Fibroblast of skin of right quadriceps (primary cell): Measurements from ENCODE around the gene RPS6KA4.

Source experiments
- DNase-seq: peaks from one replicate; pipeline ENCODE4 v3.0.0-alpha.2; 2013

RPS6KA4 gene

DNA sequence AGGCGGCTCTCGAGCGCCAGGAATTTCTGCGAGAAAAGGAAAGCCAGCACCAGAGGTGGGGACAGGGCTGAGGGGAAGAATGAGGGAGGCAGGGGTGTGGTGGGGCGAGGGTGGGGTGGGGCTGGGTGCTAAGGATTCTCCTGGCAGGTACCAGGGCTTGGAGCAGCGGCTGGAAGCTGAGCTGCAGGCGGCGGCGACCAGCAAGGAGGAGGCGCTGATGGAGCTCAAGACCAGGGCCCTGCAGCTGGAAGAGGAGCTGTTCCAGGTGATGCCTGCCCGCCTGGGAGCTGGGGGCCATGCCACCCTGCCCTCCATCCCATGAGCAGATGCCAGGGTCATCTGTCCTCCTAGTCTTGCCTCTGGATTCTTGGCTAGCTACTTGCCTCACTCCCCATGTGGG is 9.6 kb upstream of the RPS6KA4 start:
- DNase-seq = no peak

- no peak for DNase-seq
These were observed 7.8 kb upstream of the RPS6KA4 start for GRCh38 chr11:64351136-64351631.

DNA sequence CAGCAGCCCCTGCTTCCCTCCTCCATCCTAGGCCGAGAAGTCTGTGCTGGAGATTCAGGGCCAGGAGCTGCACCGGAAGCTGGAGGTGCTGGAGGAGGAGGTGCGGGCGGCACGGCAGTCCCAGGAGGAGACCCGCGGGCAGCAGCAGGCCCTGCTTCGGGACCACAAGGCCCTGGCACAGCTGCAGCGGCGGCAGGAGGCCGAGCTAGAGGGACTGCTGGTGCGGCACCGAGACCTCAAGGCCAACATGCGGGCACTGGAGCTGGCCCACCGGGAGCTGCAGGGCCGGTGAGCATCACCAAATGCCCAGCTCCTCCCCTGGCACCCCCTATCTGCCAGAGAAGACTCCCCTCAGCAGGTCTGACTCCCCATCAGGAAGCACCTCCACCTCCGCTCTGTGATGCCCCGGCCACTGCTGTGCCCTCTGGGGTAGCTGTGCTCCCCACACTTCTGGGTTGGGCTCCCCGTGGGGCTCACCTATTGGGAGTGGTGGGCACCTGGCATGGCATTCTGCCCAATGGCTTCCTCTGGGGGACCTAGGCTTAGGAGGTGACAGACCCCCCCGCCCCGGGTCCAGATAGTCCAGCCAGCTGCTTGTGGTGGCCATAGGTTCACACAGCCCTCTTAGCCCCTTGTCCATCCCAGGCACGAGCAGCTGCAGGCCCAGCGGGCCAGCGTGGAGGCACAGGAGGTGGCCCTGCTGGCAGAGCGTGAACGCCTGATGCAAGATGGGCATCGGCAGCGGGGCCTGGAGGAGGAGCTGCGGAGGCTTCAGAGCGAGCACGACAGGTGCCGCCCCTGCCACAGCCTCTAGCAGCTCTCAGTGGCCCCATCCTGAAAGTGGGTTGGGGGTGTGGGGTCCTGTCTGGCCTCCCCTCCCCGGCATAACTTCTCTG is 6.6 kb upstream of the RPS6KA4 start:
- no peak for DNase-seq

DNA sequence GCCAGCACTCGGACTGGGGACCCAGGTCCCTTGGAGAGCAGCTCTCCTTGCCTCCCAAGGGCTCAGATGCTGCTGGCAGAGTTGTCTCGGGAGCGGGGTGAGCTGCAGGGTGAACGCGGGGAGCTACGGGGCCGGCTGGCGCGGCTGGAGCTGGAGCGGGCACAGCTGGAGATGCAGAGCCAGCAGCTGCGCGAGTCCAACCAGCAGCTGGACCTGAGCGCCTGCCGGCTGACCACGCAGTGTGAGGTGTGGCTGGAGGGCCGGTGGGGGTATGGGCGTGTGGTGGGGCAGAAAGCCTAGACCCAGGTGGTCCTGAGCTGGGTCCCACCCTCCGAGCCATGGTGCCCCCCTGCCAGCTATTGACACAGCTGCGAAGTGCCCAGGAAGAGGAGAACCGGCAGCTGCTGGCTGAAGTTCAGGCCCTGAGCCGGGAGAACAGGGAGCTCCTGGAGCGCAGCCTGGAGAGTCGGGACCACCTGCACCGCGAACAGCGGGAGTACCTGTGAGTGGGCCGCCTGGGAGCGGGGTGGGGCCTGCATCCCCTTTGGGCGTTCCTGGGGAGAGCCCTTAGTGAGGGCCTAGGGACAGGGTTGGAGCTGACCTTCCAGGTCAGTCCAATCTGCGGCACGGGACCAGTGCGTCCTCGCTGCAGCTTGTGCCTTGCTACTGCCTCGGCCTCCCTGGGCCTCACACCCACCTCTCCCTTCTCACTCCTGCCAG is 5.8 kb upstream of the RPS6KA4 start:
- no peak for DNase-seq

GRCh38 chr11:64353715-64354506 is 5.1 kb upstream of the RPS6KA4 start:
- no peak for DNase-seq

DNA sequence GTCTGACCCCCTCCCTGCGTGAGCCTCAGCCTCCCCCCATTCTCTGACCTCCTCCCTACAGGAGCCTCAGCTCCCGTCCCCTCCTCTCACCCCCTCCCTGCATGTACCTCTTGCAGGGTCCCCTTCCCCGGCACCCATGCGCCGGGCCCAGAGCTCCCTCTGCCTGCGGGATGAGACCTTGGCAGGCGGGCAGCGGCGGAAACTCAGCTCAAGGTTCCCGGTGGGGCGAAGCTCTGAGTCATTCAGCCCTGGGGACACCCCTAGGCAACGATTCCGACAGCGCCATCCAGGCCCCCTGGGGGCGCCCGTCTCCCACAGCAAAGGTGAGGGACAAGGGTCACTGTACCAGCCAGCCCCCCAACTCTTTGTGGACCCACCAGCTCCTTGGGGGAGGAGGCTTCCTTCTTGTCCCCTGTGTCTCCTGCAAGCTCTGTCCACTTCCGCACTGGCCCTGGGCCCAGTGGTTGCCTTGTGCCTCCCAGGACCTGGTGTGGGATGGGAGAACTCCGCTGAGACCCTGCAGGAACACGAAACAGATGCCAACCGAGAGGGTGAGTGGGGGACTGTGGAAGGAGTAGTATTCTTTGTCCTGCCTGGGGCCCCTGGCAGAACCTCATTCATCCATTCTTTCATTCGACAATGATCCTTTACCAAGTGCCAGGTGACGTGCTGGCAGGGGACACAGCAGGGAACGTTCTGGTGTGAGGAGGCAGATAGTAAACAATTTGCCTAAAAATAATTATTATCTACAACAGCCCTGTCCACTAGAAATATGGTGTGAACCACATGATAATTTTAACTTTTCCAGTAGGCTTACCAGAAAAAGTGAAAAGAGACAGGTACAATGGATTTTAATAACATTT is 3.7 kb upstream of the RPS6KA4 start:
- peak; percentile 83 for DNase-seq

GRCh38 chr11:64356498-64357411 is 2.2 kb upstream of the RPS6KA4 start:
- peak; percentile 43 for DNase-seq

DNA sequence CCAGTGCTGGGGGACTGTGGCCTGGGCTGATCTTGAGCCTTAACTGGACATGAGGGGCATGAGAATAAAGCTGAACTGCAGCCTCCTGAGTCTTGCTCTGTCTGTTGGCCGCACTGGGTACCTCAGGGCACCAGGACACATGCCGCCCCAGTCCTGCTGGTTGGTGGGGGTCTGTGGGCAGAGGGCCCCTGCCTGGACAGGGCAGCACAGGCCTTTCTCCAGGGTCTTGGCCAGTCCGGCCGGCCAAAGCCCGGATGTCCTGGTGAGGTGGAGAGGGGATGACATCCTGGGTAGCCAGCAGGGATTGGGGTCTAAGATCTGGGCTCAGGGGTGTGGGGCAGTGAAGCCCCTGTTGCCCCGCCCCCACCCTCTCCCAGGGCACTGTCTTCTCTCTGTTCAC is 1.5 kb upstream of the RPS6KA4 start:
- DNase-seq = no peak

DNA sequence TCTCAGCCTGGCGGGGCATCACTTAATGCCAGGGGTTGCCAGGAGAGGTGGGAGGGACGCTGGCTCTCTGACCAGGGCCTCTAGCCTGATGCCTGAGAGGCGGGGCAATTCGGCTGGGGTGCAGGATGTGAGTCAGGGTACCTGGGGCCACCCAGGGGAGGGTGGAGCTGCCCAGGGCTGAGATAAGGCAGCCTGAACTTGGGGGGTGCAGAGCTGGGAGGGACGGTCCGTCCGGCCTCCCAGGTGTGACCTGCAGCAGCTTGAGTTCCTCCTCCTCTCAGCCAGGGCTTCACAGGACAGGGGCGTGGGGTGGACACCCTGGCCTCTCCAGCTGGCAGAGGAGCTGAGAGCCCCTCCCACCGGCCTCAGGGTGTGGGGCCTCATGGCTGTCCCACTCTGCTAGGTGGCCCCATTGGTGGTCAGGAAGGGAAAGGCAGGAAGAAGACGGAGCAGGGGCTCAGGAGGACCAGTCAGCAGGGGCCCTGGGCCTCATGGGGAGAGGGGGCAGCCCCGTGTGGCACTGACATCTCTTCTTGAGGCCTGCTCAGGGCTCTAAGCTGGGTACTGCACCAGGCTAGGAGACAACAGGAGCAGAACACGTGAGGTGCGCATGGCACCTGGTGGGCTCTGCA is 942 bp upstream of the RPS6KA4 start:
- no peak for DNase-seq

GRCh38 chr11:64358536-64358906 is 441 bp upstream of the RPS6KA4 start:
- DNase-seq = no peak

- no peak for DNase-seq
These were observed 917 bp downstream of the RPS6KA4 start for GRCh38 chr11:64359712-64360445.

DNA sequence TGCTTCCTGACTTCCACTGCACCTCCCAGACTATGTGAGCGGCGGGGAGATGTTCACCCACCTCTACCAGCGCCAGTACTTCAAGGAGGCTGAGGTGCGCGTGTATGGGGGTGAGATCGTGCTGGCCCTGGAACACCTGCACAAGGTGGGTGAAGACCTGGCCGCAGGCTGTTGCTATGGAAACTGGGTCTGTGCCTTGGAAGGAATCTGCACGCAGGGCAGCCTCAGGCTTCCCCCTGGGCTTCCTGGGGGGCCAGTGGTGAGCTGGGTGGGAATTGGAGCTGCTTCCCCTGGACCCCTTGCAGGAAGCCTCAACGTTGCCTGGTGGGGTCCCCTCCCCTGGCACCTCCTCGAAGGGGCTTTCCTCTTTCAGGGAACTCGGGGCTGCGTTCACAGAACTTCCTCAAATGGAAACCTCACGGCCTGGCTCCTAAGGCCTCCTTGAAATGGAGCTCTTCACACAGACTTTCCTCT is 1.5 kb downstream of the RPS6KA4 start:
- DNase-seq = no peak

- no peak for DNase-seq
These were observed 2.7 kb downstream of the RPS6KA4 start for GRCh38 chr11:64361659-64362058.

DNA sequence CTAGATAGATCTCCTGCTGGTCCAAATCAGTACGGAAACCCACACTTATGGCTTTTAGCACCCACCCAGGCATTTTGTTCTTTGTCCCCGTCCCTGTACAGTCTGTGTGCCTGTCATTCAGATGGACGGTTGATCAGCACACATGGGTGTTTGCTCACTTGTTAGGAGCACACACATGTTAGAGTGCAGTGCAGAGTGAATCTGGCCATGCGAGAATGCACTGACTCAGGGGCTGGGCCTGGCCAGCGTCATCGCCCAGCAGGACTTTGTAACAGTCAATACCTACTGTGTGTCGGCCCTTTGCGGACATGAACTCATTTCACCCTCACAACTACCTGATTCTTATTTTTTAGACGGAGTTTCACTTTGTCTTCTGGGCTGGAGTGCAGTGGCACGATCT is 3.4 kb downstream of the RPS6KA4 start:
- DNase-seq = no peak

GRCh38 chr11:64364435-64364834 is 5.5 kb downstream of the RPS6KA4 start:
- no peak for DNase-seq

GRCh38 chr11:64364911-64365310 is 5.9 kb downstream of the RPS6KA4 start:
- no peak for DNase-seq

DNA sequence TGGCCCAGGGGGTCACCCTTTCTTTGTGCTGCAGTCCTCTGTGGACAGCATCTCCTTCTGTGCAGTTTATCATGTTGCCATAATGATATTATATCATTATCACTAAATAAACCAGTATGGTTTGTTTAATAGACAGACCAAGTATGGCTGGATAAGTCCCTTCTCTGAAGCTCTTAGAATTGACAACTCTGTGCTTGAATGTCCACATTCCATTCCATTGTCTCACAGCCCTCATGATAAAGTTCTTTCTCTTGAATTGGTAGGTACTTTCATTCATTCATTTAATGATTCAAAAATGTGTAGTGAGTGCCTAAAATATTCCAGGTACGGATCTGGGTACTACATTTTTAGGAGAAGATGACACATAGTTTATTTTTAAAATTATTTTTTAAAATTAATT is 7.8 kb downstream of the RPS6KA4 start:
- no peak for DNase-seq

GRCh38 chr11:64367931-64368672 is 9.1 kb downstream of the RPS6KA4 start:
- no peak for DNase-seq

DNA sequence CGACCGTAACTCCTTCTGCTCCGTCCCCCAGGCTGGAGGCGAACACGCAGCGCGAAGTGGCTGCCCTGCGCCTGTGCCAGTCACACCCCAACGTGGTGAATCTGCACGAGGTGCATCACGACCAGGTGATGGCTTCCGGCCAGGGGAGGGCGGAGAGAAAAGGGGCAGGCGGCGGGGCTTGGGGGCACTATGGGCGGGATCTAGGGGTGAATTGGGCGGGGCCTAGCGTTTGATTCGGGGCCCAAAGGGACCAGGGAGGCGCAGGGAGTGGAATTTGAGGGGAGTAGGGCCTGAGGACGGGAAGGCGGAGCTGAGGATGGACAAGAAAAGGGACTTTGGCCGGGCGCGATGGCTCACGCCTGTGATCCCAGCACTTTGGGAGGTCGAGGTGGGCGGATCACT is 9.7 kb downstream of the RPS6KA4 start:
- no peak for DNase-seq
